ENCODE measurements around the gene LPP.

The LPP gene

DNA sequence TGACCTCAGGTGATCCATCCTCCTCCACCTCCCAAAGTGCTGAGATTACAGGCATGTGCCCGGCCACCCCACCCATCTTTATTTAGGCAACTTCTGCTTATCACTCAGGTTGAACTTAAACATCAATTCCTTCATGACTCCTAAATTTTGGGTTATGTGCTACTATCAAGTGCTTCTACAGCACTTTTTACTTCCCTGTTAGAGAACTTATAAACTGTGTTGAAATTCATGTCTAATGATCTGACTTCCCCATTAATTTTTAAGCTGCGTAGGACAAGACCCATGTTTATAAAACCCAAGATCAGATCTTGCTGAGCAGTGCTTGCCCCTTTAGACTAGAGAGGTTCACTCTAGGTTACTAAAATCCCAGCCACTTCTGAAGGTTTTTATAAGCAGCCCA is 751.6 kb downstream of the LPP start:
- no peak for DNase-seq

DNA sequence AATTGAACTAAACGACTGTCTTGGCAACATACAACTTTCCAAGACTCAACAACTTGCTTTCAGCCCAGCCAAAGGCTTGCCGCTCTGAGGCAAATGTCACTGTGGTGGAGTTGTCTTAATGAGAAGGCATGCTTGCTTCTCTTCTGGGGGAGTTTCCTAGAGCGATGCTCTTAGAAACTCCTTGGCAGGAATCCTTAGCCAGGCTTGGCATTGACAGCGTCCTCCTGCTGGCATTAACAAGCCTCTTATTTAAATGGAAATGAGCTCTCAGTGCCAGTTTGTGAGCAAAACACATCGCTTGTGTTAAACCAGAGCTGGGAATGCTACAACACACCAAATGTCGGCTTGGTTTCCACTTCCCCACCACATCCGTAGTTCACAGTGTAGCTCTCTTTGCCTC is 752.3 kb downstream of the LPP start:
- no peak for DNase-seq

- DNase-seq: no peak
These were observed 754.3 kb downstream of the LPP start for GRCh38 chr3:188908002-188908850.

DNA sequence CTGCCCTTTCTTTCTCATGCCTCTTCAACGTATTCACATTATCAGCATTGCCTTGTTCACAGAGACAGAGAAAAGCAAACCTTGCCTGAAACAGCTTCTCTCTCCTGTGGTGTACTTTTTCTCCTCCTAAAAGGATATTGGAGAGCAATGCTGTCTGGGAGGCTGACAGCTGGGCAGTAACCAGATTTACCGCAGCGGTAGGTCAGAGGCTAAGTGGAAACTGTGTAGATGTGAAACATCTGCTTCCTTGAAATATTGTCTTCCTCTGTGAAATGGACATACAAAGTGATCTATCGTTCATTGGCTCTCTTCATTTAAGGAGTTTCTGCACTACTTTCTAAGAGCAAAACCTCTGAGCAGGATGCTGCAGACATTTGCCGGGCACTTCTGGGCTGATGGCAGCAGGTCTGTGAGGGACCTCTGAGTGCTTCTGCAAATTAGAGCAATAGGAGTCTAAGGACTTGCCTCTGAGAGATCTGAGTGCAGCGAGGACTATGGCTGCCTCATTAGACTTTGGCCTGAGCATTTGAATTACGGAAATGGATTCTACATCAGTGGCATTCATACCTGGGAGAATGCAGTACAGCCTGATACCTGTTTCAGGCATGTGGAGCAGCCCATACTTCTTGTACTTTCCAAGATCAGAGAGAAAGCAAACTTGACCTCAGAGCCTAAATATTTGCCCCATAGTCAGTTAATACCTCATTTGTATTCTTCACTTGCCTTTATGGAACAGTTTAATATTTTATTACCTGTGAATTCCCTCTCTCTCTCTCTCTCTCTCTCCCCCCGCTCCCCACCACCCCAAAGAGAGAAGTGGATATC is 757.3 kb downstream of the LPP start:
- no peak for DNase-seq

- DNase-seq: no peak
These were observed 759.1 kb downstream of the LPP start for GRCh38 chr3:188913084-188913483.

- peak; percentile 75 for DNase-seq
These were observed 760.6 kb downstream of the LPP start for GRCh38 chr3:188914552-188914951.

- DNase-seq: peak; percentile 53
These were observed 761.2 kb downstream of the LPP start for GRCh38 chr3:188915127-188915526.

DNA sequence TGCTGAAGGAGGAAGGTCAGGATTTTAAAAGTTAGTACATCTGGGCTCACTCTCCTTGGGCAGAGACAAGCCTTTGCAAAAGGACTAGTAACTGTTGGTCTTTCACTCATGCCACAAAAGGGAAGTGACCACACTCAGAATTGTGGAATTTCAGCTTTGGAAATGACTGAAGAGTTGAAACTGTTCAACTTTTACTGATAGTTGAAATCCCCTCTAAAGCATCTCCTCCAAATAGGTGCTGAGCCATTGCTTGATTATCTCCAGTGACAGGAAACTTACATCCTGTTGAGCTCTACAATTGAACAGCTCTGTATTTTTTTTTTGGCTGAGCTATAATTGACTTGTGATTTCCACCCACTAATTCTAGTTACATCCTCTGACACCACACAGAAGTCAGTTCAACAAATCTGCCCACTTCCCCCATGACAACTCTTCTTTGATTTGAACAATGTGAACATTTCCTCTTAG is 763.0 kb downstream of the LPP start:
- no peak for DNase-seq

DNA sequence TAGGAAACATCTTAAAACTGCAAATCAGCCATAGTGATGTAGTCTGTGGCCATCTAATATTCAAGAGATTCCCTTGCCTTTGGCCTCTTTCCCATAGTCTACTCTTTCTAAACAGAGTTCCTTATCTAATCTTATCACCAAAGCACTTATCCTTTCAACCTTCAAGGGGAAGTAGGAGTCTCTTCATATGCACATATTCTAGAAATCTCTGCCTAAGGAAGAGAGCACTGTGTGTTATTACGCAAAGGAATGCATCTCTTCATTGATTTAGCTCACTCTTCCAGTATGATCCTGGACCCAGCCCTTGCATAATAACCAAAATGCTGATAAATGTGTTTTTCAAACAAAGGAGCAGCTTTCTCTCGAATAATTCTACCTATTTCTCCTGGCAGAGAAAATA is 764.1 kb downstream of the LPP start:
- no peak for DNase-seq

DNA sequence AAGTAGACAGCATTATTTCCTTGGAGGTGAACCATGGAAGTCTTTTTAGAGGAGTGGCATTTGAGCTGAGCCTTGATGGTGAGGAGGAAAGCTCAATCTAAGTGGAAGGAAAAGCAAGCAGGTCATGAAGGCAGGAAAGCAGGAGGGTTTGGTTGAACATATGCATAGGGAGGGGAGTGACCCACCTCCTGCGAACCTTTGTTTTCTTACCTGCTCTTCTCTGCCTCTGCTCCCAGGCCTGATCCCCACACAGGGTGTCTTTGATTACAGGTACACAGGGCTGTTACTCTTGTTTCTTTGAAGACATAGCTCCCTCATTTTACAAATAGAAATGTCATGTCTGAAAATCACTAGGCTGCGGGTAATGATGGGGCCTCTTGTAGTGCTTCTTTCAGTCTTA is 769.7 kb downstream of the LPP start:
- DNase-seq: no peak

- DNase-seq: no peak
These were observed 771.4 kb downstream of the LPP start for GRCh38 chr3:188925376-188925775.

DNA sequence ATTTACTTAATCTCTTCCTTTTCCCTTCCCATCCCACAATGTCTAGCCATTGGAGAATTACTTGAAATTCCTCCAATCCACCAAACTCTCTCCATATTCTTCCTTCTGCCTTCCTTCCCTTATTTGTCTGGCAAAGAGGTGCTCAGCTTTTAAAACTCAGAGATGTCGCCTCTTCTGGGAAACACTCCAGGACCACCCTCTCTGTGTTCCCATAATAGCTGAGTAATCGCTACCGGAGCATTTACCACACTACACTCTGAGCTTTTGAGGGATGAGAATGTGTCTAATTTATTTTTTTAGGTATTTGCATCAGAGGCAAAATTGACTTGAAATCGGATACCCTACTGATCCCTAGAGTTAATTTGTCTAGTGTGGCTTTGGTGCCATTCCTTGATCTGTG is 772.2 kb downstream of the LPP start:
- peak; percentile 77 for DNase-seq

DNA sequence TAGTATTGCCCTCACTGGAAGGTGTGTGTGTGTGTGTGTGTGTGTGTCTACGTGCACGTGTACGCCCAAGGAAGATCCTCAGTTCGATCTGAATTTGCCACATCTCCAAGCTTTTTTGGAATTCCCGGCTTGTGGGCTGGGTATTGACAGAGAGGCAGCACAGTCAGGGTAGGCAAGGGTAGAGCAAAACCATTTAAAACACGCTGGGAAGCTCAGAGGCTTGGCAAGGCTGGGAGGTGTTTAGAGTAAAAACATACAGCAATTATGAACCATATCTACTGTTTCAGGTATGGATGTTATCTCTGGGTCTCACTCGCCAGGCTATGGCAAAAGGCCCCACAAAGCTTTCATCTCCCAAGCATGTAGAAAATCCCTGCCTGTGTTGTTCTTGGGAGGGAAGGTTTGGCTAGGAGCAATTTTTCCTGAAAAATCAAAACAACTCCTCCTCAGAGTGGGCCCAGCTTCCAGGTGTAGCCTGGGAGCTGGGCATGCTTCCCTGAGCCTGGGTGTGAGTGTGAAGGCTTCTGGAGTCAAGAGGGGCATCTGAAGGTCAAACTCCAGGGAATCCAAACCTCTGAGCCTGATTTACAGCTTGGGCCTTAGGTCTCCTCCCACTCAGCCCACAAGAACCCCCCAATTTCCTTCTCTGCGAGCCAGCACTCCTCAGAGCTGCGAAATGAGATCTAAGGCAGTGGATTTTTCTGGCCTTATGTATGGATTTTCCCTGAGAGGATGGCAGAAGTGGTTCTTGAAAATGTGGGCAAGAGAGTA is 773.0 kb downstream of the LPP start:
- peak; percentile 27 for DNase-seq

DNA sequence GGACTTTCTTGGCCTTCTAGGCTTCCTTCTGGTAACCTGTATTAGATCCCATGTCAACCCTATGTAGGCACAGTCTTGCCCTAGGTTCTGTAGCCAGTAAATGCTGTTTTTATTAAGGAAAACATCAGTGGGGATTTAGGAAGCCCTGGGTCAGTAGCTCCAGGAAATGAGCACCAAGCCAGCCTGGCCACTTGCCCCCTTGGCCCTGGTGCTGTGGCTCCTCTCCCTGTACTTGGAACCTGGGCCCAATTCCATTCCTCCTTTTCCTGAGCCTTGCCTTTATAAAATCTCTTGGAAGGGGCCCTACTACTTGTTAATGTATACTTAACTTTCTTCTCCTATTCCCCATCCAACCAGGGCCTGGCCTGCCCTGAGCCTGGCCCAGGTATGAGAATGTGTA is 774.0 kb downstream of the LPP start:
- DNase-seq: no peak

- no peak for DNase-seq
These were observed 775.2 kb downstream of the LPP start for GRCh38 chr3:188929137-188929536.

GRCh38 chr3:188931036-188931435 is 777.1 kb downstream of the LPP start:
- no peak for DNase-seq

DNA sequence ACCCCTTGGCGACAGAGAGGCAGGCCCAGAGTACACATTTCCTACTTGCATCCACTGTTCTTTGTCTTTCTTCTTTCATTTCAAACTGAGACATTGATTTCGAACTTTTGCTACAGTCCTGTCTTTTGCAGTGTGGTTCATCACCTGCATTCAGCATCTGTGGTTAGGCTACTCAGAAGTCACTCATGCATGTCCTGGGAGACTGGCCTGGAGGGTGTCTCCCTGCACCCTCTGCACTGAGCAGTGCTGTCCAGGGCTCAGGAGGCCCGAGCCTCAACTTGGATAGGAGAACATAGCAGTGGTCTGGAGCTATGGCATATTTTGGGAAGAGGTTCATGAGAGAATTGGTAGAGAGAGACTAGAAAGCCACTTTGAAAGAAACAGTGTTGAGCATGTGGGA is 777.6 kb downstream of the LPP start:
- DNase-seq: no peak

DNA sequence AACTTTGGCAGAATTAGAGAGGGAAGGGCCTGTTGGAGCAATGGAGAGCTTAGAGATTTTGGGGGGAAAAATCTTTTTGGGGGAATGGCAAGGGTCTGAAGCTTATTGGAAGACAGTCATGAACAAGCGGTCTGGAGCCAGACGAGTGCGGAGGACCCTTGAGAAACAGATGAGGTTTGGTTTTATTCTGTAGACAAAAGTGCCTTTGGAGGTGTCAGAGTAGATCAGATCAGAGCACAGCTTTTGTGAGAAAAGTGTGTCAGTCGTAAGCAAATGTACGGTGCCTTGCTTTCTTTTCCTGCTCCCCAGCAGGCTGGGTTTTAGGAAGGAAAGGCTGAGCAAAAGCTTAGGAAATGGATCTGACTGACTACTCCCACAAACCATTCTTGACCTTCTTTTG is 781.0 kb downstream of the LPP start:
- DNase-seq: no peak

- DNase-seq: no peak
These were observed 782.7 kb downstream of the LPP start for GRCh38 chr3:188936597-188937107.

- peak; percentile 20 for DNase-seq
These were observed 783.4 kb downstream of the LPP start for GRCh38 chr3:188937389-188937788.

DNA sequence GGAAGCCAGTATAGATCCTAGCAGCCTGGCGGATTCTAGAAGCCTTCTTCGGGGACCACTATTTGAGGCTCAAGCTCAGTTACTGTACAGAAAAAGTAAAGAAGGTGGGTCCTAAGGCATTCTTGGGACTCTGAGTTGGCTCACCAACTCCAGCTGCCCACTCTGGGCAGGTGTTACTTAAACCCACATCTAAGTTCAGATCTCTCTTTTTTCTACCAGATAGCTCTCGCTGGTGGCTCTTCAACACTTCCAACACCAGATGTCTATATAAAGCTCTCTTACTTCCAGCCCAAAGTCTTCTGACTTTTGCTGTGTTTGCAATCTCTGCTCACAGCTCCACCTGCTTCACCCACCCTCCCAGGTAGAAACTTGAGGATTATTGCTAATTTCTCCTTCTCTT is 785.0 kb downstream of the LPP start:
- no peak for DNase-seq

- DNase-seq: no peak
These were observed 786.0 kb downstream of the LPP start for GRCh38 chr3:188939814-188940572.
